D721Med (cell line): ENCODE data around the gene DAAM2.

Source experiments
- DNase-seq: peaks from one replicate; pipeline ENCODE4 v3.0.0; 2011; ENCODE audit warnings: low spot score; ENCODE audit not compliant: insufficient read length
- FAIRE-seq: peaks from 2 replicates; lab custom pipeline; 2011; peaks lifted over from hg19 to GRCh38; lab: Jason Lieb, UNC
- TF ChIP-seq, protein P1 (sequence below): IDR thresholded peaks from 2 replicates; pipeline ENCODE4 v1.5.1; 2012; ENCODE audit warnings: mild to moderate bottlenecking, control low read depth; ENCODE audit not compliant: insufficient read depth; ENCODE audit errors: missing control alignments

DAAM2 gene

DNA sequence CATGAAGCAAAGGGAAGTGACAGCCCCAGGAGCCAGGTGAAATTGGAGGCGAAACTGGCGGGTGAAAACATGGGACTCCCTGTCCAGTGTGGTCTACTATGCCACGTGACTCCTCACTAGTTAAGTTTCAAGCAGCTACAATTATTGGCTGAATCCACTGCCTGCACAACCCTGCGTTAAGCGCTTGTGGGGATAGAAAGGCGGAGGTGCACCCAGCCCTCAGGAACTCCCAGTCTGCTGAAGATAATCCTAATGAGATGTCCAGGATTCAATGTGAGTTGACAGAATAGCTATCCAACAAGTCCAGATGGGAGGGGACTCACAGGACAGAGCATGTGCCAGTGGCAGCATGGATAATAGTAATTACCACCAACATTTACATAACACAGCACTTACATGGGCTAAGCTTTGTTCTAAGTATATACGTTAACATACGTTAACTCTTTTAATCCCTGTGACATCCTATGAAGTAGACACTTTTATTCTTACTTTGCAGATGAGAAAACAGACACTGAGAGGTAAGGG, 140.3 kb downstream of the DAAM2 start:
- TF ChIP-seq, protein P1, sequence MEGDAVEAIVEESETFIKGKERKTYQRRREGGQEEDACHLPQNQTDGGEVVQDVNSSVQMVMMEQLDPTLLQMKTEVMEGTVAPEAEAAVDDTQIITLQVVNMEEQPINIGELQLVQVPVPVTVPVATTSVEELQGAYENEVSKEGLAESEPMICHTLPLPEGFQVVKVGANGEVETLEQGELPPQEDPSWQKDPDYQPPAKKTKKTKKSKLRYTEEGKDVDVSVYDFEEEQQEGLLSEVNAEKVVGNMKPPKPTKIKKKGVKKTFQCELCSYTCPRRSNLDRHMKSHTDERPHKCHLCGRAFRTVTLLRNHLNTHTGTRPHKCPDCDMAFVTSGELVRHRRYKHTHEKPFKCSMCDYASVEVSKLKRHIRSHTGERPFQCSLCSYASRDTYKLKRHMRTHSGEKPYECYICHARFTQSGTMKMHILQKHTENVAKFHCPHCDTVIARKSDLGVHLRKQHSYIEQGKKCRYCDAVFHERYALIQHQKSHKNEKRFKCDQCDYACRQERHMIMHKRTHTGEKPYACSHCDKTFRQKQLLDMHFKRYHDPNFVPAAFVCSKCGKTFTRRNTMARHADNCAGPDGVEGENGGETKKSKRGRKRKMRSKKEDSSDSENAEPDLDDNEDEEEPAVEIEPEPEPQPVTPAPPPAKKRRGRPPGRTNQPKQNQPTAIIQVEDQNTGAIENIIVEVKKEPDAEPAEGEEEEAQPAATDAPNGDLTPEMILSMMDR = no peak
- FAIRE-seq = no peak

DNA sequence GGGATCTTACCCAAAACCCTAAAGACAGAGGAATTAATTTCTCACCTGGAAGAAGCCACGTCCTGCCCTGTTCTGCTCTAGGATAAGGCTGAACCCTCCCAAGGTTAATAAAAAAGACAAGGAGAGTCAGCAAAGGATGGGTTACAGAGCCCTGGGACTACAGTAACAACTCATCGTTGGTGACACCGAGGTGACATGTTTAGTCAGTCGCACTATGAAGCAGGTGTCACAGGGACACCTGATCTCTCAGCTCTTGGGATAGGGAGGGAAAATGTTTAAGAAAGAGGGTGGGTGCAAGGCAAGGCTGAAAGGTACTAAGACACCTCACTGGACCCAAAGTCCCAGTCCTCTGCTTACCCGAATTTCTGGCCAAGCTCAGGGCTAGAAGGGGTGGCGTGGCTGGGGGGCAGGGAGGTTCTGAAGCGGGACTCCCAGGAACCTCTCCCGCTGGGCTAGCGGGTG, 141.5 kb downstream of the DAAM2 start:
- FAIRE-seq = no peak
- DNase-seq = no peak
- TF ChIP-seq, protein P1 = no peak

More for the DNA sequence above, 140.3 kb downstream of the DAAM2 start:
- DNase-seq = no peak

DNA sequence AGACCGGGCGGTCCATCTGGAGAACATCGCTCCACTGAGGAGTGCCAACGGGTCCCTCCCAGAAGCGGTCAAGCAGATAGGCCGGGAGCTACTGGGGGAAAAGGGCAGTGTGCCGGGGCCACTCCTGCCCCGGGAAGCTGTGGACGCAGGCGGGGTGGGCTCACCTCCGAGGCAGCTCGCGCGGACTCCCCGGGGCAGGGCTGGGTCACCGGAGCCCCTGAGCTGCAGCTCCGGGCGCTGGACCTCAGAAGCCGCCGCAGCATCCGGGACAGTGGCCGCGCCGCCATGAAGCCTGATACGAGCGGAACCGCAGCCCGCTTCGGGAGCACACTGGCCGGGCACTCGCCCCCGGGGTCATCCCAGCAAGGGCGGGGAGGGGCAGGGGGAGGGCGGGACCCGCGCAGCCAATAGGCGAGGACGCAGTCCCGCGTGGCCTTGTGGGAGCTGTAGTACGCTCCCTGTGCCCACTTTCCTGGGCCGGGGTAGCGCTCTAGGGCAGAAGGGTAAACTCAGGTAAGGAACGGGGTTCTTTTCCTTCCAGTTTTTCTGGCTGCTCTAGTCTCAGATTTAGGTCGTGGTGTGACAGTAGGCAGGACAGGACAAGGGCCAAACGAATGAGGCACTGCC, 142.1 kb downstream of the DAAM2 start, which contains the start of gene MOCS1:
Gene MOCS1, minus strand, starts transcription at position 332 of the 627 bp plus-strand sequence. Its CDS starts 45 bp downstream, at position 287.
- TF ChIP-seq, protein P1 = no peak
- FAIRE-seq (no peak), DNase-seq (peak; percentile 75)

DNA sequence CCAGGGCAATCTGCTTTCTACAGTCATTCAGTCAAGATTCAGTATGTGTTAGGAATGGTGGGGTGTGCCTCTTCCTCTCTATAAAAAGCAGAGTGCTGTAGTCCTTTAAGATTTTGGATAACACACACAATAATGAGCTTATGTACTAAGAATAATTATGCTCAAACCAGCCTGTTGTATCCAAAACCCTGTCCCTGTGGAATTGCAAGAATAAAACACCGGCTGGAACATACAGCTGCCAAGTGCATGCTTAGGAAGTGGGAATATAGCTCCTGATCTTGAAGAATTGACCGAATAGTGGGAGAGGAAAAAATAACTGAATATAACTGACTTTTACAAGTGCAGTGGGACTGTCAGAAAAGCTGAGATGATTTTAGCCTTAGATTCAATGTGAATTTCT, 143.1 kb downstream of the DAAM2 start:
- TF ChIP-seq, protein P1 = no peak
- no peak for FAIRE-seq
- DNase-seq = no peak

DNA sequence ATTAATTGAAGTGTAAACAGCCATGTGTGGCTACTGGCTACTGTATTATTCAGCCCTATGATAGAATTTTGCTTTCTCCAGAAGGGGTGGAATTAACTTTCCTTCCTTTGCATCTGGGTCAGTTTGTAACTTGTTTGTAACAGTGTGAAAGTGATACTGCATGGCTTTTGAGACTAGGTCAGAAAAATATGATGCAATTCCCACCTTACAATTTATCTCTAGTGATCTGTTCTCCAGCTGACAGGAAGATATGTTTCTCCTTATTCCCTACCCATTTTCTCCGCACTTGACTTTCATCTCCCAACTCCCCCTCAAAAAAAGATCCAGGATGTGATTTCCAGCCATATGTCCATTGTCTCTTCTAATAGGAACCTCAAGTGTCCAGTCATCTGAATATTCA, 144.7 kb downstream of the DAAM2 start:
- DNase-seq (no peak), FAIRE-seq (no peak)
- TF ChIP-seq, protein P1 = no peak

DNA sequence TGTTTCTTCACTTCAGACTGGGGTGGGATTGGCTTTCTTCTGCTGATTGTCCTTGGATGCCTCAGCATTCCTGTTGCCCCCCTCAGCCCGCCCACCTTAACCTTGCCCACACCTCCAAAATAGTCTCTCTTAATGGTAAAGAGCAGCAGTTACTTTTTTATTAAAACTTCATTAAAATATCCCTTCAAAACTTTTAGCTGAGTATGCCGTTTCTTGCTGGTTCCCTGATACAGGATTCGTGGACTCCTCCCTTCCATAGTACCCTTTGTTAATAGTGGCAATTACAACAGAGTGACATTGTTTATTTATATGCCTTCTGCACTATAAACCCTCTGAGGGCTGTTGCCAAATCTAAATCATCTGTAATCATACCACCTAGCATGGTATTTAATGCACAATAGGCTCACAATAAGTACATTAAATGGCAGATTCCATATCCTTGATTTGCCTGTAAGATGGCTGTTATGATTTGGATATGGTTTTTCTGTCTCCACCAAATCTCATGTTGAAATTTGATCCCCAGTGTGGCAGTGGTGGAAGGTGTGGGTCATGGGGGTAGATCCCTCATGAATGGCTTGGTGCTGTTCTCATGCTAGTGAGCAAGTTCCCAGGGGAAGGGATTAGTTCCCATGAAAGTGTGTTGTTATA, 145.6 kb downstream of the DAAM2 start:
- TF ChIP-seq, protein P1 = no peak
- DNase-seq = no peak

More for the DNA sequence above, 145.6 kb downstream of the DAAM2 start:
- FAIRE-seq = no peak
